LHCN-M2 (cell line): ENCODE data around the gene SLC4A1AP. TPM values are rescaled to one million over a fixed set of nuclear protein-coding genes. Genes with fewer than 3 reads are reported as not detected.

Experiments used
- DNase-seq: peaks from one replicate; pipeline ENCODE4 v3.0.0-alpha.2; 2012; ENCODE audit warnings: low read depth
- total RNA-seq: library from RNA; depleted of rRNA; stranded (reverse); fragments of >200 nt; gene quantifications from 2 replicates; pipeline ENCODE4 v1.2.3, GENCODE V29; 2014

SLC4A1AP gene
- total RNA-seq, 1 experiment from 2014 or later = 35.3 TPM

DNA sequence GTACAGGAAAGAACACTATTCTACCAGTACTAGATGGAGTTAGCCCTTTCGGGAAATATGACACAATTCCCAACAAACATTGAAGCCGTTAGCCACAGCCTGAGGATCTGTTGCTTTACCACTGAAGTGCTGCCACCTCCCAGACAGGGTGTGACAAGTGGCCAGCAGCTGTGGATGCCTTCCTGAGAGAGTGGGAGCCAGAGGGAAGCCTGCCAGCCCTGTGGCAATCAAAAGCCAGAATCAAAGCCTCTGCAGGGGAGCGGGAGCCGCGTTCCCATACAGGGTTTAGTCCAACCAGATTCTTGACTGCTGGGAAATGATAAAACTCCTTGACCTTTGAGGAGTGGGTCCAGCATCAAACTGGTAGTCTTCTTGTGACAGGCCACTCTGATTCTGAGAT lies 38.0 kb downstream of the SLC4A1AP start:
- peak; percentile 94 for DNase-seq

DNA sequence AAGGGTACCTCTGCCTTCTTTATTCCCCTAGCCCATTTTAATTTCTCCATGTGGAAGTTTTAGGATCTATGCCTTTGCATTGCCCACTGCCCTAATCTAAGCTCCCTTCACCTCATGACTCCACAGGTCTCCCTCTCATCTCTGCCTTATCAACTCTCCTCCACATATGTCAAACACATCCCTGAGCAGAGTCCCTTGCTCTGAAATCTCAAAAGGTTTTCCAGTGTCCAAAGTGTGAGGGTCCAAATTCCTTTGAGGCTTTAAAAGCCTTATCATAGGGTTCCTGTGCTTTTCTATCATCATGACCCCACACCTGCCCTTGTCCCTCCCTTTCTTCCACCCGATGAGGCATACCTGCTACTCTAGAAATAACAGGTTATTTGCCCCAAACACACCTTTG lies 38.6 kb downstream of the SLC4A1AP start:
- no peak for DNase-seq

DNA sequence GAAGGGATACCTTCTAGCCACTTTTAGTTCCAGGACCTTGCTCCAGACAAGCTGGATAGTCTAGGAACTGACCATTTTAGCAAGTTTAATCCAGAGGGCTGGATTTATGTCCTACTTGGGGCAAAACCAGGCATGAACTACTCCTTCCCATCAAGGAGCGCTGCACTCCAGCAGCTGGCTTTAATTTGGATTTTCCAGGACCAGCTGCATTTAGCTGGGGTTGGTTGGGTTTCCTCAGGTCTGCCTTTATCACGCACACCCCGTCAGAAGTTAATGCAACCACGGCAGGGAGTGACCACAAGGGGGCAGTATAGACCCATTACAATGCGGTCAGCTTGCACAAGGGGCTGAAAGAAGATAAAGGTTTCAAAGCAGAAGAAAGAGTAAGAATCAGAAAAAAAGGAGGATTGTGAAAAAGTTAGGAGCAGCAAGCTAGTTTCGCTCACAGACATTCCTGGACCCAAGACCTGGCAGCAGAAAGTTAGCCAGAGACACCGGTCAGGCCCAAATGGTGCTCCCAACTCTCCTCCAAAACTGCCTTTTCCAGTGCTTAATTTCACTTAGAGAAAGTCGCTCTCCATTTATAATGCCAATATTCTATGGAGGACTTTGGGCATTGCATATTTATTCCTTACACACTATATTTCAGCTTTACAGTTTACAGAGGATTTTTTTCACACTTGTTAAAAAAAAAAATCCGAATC lies 40.1 kb downstream of the SLC4A1AP start:
- DNase-seq = peak; percentile 94

DNA sequence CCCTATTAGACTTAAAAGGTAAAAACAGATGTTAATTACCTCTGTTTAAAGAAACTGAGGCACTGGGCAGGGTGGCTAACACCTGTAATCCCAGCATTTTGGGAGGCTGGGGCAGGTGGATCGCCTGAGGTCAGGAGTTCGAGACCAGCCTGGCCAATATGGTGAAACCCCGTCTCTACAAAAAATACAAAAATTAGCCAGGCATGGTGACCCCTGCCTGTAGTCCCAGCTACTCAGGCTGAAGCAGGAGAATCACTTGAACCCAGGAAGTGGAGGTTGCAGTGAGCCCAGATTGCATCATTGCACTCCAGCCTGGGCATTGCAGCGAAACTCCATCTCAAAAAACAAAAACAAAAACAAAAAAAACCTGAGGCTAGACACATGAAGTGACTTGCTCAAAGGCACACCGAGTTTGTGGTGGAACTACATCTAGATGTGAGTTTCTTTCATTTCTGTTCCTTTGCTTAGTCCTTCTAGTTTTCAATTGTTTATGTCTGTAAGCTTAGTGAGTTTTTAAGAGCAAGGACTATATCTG lies 40.7 kb downstream of the SLC4A1AP start:
- DNase-seq = no peak

DNA sequence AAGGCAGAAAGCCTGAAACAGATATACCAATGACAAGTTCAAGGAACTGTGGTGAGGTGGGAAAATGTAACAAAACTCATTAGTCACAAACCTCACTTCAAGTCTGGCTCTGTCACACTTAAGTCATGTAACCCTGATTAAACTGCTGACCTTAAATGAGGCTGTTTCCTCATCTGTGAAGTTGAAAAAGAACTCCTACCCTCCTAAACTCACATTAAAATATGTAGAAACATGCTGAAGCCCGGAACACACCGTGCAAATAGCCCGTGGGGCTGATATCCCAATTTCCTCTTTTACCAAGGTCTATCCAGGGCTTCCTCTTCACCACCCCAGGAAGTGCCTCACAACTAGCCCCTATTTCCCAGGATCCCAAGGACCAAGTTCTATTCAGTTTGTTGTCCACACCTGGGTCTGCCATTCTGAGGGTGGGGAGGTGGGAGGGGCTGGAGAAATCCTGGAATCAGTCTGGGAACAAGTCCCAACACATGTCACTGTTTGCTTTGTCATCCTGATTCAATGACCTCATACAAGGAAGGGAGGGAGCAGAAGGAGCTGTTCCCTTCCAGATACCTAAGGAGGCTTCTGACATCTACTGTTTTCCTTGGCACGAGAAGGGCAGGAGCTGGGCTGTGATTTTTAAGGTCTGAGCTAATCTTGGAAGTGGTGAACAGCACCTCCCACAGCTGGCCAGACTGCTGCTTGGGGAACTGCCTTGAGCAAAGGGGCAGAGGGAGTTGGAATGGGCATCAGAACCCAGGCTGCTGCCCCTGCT lies 42.3 kb downstream of the SLC4A1AP start:
- DNase-seq = peak; percentile 94

DNA sequence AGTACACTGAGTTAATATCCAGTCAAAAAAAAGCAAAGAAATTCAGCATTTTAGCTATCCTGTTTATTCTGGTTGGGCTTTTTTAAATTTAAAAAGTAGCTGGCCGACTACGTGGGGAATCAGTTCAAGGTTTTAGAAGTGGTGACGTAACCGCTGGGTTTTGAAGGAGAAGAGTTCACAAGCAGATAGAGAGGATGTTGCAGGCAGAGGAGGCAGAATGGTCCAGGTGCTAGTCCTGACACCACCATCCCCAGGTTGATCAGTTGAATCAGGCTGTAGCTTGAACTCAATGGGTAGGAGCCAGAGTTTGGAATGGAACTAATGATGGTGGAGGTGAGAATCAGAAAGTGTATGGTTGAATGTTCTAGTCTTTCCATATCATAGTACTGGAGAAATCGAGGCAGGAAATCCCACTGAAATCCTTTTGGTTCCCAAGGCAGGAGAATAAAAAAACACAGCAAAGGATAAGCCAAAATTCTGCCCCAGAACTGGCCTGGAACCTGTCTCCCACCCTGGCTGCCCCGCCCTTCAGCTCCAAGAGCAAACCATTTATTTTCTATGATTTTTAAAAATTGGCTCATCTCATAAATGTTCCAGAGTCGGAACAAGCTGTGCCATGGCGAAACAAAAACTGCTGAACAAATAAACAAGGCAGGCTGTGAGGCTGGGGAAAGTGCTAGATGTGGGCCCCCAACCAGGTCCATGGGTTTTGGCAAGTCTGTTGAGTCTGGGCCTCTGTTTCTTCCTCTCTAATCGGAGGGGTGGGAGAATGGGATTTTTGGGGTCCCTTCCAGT lies 44.0 kb downstream of the SLC4A1AP start:
- DNase-seq = peak; percentile 36

DNA sequence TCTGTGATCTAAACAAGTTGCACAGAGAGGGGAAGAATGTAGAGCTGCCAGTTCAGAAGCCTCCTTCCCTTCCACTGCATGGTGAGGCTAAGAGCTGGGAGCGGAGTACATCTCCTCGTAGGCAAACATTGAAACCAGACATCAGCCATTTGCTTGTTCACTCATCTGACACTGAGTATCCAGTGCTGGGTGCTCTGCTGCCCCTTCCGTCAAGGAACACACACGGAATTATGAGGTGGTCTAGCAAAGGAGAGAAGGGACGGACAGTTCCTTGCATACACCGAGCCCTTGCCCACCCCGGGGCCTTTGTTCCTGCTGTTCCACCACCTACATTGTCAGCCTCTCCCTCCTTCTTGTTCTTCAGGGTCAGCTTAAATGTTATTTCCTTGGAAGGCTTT lies 44.6 kb downstream of the SLC4A1AP start:
- no peak for DNase-seq

DNA sequence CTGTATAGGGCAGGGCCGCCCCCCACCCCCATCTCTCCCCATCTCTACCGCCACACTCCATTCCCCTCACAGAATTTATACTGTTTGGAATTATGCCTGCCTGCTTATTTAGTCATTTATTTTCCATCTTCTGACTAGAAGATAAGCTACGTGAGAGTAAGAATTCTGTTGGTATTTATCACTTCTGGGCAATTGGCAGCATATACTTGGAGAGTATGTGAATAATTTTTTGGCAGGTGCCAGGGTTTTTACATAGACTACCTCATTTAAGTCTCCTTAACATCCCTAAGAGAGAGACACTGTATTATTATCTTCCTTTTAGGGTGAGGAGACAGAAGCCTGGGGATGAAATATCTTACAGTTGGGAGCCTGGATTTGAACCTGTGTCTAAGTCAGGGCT lies 45.0 kb downstream of the SLC4A1AP start:
- DNase-seq = no peak

DNA sequence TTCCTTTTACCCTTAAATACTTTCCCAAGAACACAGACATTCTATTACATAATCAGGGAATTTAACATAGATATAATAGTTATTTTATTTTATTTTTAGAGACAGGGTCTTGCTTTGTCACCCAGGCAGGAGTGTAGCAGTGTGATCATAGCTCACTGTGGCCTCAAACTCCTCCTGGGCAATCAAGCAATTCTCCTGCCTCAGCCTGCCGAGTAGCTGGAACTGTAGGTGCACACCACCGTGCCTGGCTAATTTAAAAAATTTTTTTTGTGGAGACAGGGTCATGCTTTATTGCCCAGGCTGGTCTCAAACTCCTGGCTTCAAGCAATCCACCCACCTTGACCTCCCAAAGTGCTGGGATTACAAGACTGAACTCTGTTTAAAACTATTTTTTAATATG lies 45.6 kb downstream of the SLC4A1AP start:
- DNase-seq = no peak

DNA sequence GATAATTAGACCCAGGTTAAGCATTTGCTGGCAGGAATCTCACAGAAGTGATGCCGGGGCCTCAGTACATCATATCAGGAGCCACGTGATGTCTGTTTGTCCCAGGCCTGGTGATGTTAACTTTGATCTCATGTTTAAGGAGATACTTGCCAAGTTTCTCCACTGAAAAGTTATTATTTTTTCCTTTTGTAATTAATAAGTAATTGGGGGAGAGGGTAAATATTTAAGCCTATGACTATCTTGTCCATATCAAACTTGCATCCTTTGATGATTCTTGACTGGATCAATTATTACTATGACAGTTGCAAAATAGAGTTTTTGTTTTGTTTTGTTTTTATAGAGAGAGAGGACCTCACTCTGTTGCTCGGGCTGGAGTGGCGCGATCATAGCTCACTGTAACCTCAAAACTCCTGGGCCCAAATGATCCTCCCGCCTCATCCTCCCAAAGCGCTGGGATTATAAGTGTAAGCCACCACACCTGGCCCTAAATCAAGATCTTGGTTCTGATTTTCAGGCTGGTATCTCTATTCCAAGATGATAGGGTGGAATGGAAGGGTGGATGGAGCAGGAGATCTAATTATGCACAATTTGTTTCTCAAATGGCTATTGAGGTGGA lies 46.4 kb downstream of the SLC4A1AP start:
- no peak for DNase-seq

DNA sequence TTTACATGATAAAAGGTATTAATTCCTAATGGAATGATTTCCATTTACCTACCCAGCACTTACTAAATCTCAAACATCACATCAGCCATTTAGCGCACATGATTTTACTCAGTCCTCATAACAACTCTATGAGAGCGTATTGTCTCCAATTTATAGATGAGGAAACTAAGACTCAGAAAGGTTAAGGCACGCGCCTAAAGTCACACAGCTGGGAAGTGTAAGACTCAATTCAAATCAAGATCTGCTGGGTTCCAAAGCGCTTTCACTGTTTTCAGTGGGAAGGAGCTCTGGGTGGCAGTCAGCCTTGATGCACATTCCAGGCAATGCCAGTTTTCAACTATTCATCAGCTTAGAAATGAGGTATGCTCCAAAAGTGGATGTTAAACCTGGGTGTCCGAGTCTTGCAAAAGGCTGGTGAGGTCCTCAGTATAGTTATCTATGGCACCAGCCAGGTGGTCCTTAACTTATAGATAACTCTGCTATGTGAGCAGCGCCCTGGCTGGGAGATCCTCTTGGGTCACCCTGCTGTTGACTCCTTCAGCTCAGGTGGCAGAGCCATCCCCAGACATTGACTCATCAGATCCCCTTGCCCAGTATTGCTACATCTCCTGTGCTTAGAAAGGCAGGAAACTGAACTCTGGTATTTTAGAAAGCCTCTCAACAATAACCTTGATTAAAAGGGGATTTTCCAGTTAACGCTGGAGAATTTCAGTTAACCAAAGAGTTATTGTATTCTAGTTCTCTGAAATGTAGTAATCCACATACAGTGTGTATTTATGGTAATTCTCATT lies 47.1 kb downstream of the SLC4A1AP start:
- no peak for DNase-seq

DNA sequence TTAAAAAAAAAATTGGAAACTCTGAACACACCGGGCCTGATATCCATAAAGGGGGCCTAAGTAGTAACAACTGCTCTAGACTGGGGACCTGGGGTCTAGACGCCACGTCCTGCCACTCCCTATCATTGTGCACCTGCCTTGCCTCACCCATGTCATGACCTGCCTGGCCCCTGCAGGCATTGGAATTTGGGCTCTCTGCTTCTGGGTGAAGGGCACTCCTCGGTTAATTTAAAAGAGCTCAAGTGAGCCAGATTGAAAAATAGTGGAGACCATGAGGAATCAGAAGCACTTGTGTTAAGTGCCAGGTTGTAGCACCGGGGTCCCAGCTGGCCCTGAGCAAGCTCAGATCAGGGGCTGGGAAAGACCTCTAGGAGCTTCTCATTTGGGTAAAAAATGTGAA lies 48.1 kb downstream of the SLC4A1AP start:
- no peak for DNase-seq

DNA sequence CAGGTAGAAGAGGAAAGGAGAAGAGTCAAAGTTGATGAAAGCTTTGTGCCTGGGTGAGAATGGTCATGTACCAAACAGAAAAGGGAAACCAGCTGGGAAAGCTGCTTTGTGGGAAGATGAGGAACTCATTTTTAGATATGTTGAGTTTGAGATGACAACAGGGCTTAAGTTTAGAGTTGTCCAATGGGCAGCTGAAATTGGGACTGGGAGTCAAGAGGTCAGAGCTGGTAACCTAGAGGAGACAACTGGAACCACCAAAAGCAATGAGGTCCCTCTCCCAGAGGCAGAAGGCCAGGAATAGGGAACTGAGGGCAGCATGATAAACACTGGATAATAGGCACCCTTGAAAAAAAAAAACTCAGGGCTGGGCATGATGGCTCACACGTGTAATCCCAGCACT lies 48.8 kb downstream of the SLC4A1AP start:
- DNase-seq = no peak

DNA sequence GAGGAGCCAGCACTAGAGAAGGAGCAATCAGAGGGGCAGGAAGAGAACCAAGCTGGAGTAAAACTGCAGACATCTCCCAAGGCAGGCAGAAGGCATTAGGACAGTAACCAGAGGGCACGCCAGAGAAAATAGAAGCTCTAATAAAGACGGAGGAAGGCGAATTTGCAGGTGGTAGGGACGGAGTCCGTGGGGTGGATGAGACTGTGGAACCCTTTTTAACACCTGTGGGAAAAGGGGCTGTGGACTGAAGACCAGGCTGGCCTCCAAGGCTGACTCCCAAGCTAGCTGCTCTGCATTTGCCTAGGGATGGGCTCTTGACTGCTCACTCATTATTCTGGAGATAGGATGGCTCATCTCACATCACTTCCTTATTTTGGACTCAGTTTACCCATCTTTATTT lies 49.5 kb downstream of the SLC4A1AP start:
- DNase-seq = no peak

DNA sequence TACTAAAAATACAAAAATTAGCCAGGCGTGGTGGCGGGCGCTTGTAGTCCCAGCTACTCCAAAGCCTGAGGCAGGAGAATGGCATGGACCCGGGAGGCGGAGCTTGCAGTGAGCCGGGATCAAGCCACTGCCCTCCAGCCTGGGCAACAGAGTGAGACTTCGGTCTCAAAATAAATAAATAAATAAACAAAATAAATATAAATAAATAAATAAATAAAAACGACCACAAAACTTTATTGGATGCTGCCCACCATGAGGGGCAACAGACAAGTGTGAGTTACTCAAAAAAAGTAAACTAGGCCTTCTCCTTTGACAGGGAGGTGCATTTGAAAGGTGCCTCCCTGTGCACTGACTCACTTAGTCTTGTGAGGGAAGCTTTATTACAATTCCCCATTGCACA lies 50.4 kb downstream of the SLC4A1AP start:
- DNase-seq = no peak

DNA sequence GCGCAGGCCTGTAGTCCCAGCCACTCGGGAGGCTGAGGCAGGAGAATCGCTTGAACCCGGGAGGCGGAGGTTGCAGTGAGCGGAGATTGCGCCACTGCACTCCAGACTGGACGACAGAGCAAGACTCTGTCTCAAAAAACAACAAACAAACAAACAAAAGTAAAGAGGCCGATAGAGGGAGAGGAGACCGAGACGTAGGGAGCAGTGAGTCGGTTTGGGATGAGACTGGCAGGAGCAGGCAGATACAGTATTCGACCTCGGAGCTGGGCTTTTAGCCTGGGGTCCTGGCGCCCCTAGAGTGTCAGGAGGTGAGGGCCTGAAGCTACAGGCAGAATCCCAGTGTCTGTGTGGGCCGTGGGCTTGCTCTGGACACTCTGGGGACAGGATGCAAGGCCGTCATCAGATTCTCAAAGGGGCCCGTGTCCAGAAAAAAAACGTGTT lies 51.2 kb downstream of the SLC4A1AP start:
- no peak for DNase-seq

DNA sequence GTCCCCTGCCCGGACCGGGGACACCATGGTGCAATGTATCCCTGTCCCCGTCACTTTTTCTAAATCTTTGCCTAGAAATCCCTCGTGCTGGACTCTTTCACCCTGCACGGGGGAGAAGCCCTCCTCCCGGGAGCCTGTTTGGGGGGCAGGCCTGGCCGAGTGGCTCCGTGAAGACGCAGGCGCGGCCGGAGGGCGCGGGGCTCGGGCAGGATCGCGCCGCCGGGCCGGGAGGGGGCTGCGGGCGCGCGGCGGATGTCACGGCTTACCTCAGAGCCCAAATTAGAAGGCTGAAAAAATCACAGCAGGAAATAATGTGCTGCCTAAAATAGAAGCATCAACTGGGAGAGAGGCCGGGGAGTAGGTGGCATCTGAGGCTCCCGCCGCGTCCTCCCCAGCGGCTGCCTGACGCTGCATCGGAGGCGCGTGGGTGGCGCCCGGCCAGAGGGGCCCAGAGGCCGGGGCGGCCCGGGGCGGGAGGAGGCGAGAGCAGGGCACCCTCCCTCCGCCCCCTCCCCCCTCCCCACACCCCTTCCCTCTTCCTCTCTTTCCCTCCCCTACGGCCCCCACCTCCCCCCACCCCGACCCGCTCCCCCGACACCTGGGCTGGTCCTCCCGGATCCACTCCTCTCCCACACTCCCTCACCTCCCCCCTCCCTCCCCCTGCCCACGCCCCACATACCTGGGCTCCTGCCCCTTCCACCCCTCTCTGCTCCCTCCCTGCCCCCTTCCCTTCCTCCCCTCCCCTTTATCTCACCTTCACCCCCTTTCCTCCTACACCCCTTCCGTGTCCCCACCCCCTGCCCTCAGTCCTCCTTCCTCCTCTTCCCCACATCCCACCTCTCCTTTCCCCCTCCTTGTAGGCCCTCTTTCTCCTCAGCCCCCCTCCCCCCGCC lies 51.9 kb downstream of the SLC4A1AP start:
- no peak for DNase-seq

DNA sequence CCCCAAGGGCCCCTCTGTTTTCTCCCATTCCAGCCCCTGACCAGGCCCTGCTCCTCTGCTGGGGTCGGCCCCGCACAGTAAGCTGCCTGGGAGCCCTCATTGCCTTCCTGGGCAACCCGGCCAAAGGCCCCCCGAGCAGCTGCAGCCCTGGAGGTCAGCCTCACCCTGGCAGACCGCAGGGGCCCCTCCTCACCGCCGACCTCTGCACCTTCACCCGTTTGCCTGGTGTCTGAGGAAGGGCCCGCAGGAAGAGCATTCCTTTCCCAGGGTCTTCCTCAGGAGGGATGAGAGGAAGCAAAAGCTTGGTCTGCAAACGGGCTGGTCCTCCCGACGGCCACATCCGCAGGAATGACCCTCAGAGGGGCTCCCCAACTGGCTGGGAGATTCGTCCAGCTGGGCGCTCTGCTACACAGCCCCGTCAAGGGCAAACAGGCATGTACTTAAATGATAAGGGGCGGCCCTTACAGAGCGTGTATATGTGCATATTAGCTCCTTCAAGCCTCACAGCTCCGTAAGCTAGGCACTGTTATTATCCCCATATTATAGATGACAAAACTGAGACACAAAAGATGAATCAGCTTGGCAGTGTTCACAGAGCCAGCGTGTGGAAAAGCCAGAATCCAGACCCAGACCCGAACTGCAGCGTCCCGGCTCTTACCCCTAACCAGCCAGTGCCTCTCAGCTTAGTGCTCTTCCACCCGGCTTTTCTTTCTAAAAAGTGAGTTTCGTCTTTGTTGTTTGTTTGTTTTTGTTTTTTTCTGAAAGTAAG lies 52.8 kb downstream of the SLC4A1AP start:
- no peak for DNase-seq
